K562 (cell line): ENCODE measurements around the gene OR10A3. TPM values are rescaled to one million over a fixed set of nuclear protein-coding genes. Genes with fewer than 3 reads are reported as not detected.

Source experiments
- ATF7 ChIP-seq: fragments of 450-650 bp; IDR thresholded peaks from 2 replicates; pipeline ENCODE4 v1.7.1; 2014; ENCODE audit warnings: mild to moderate bottlenecking, moderate library complexity
- EP300 ChIP-seq: IDR thresholded peaks from 2 replicates; pipeline ENCODE4 v1.6.1; 2012; ENCODE audit warnings: low read length, improper control_type of control experiment
- FIP1L1 ChIP-seq: fragments of 200-400 bp; formaldehyde crosslinking; IDR thresholded peaks from 2 replicates; pipeline ENCODE4 v1.6.1; 2018; ENCODE audit warnings: mild to moderate bottlenecking, low read depth, low read length; ENCODE audit not compliant: poor library complexity, severe bottlenecking
- FOXM1 ChIP-seq, 2 experiments: fragments of 450-650 bp in 1 of 2; sonication (generic) in 1 of 2; formaldehyde crosslinking in 1 of 2; IDR thresholded peaks; 2 replicates each; pipeline versions ENCODE4 v1.6.1 to v1.9.0; 2017 to 2022; ENCODE audit warnings: low read depth in 2 of 2, mild to moderate bottlenecking in 2 of 2, missing genetic modification reagents in 1 of 2, moderate library complexity in 1 of 2
- HDAC8 ChIP-seq: fragments of 450-650 bp; IDR thresholded peaks from 2 replicates; pipeline ENCODE4 v1.6.1; 2016; ENCODE audit warnings: mild to moderate bottlenecking, missing genetic modification characterization, moderate library complexity, missing compliant biosample characterization
- JUN ChIP-seq, 2 experiments: sonication (generic) in 1 of 2; formaldehyde crosslinking in 1 of 2; IDR thresholded peaks; 2 replicates each; pipeline versions ENCODE4 v1.6.1 to v1.8.0; 2012 to 2022; ENCODE audit warnings: borderline replicate concordance in 2 of 2, mild to moderate bottlenecking in 2 of 2, improper control_type of control experiment in 1 of 2, low read depth in 1 of 2, low read length in 1 of 2, missing genetic modification reagents in 1 of 2
- NBN ChIP-seq: fragments of 450-650 bp; IDR thresholded peaks from 2 replicates; pipeline ENCODE4 v1.6.1; 2016; ENCODE audit warnings: low read depth, mild to moderate bottlenecking
- NFYB ChIP-seq: IDR thresholded peaks from 2 replicates; pipeline ENCODE4 v1.6.1; 2011; ENCODE audit warnings: mild to moderate bottlenecking, moderate library complexity; ENCODE audit not compliant: insufficient read length; ENCODE audit errors: extremely low read depth
- NUFIP1 ChIP-seq: fragments of 450-650 bp; IDR thresholded peaks from 2 replicates; pipeline ENCODE4 v1.6.1; 2018; ENCODE audit not compliant: partially characterized antibody
- PHF20 ChIP-seq: fragments of 450-650 bp; IDR thresholded peaks from 2 replicates; pipeline ENCODE4 v1.6.1; 2018; ENCODE audit not compliant: partially characterized antibody
- STAT6 ChIP-seq: sonication (generic); formaldehyde crosslinking; IDR thresholded peaks from 2 replicates; pipeline ENCODE4 v1.8.1; 2023; ENCODE audit warnings: mild to moderate bottlenecking, missing genetic modification reagents
- ZNF197 ChIP-seq: fragments of 200-800 bp; sonication (Bioruptor generic); IDR thresholded peaks from 2 replicates; pipeline ENCODE4 v1.6.1; 2016; ENCODE audit warnings: low read depth, missing genetic modification characterization, missing compliant biosample characterization
- ZNF766 ChIP-seq: fragments of 200-800 bp; sonication (Bioruptor generic); conservative IDR thresholded peaks from 2 replicates; pipeline ENCODE4 v1.6.1; 2016; ENCODE audit warnings: missing genetic modification characterization, missing compliant biosample characterization
- polyA plus RNA-seq, 8 experiments: library from polyadenylated mRNA; depleted of rRNA in 4 of 8; stranded (reverse) in 5 of 8; unstranded in 3 of 8; fragments of >200 nt; fragmentation: Nextera tagmentation in 2 of 8; fragmentation: Illumina TruSeq in 1 of 8; extraction: Ambion mirVana in 2 of 8; extraction: Trizol in 1 of 8; gene quantifications; 2 replicates each; pipeline versions ENCODE4 v1.2.1 to v1.2.3, GENCODE V29; 2011 to 2014; ENCODE audit warnings: inconsistent platforms in 1 of 8, missing spikeins in 1 of 8
- total RNA-seq, 7 experiments: library from RNA; depleted of rRNA in 6 of 7; stranded (reverse); fragments of >200 nt in 6 of 7; fragmentation: Illumina TruSeq in 2 of 7; extraction: Trizol in 2 of 7; gene quantifications; 2 replicates each; pipeline versions ENCODE4 v1.2.1 to v1.2.3, GENCODE V29; 2011 to 2021; ENCODE audit warnings: low replicate concordance in 1 of 7
- TF ChIP-seq, protein P1 (sequence below): fragments of 150-350 bp; IDR thresholded peaks from 2 replicates; pipeline ENCODE4 v1.6.1; 2014; ENCODE audit warnings: low read depth, mild to moderate bottlenecking, low read length, borderline replicate concordance
- TF ChIP-seq, protein P2 (sequence below): sonication (generic); formaldehyde crosslinking; IDR thresholded peaks from 2 replicates; pipeline ENCODE4 v1.8.0; 2022; ENCODE audit warnings: mild to moderate bottlenecking, missing genetic modification reagents
- TF ChIP-seq, protein P3 (sequence below), 2 experiments: fragments of 450-650 bp; conservative IDR thresholded peaks; 2 replicates each; pipeline ENCODE4 v1.6.1; 2017; ENCODE audit warnings: mild to moderate bottlenecking in 2 of 2, moderate library complexity in 2 of 2

The OR10A3 gene
- total and polyA plus RNA-seq, 9 of the 15 experiments (the other 6 are each of a cell fraction or from before 2014, with no cell fraction given), result not detected

- TF ChIP-seq NFYB, result peak; percentile 62
- peak; percentile 56 for TF ChIP-seq NBN
- TF ChIP-seq, protein P1, sequence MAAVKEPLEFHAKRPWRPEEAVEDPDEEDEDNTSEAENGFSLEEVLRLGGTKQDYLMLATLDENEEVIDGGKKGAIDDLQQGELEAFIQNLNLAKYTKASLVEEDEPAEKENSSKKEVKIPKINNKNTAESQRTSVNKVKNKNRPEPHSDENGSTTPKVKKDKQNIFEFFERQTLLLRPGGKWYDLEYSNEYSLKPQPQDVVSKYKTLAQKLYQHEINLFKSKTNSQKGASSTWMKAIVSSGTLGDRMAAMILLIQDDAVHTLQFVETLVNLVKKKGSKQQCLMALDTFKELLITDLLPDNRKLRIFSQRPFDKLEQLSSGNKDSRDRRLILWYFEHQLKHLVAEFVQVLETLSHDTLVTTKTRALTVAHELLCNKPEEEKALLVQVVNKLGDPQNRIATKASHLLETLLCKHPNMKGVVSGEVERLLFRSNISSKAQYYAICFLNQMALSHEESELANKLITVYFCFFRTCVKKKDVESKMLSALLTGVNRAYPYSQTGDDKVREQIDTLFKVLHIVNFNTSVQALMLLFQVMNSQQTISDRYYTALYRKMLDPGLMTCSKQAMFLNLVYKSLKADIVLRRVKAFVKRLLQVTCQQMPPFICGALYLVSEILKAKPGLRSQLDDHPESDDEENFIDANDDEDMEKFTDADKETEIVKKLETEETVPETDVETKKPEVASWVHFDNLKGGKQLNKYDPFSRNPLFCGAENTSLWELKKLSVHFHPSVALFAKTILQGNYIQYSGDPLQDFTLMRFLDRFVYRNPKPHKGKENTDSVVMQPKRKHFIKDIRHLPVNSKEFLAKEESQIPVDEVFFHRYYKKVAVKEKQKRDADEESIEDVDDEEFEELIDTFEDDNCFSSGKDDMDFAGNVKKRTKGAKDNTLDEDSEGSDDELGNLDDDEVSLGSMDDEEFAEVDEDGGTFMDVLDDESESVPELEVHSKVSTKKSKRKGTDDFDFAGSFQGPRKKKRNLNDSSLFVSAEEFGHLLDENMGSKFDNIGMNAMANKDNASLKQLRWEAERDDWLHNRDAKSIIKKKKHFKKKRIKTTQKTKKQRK, result no peak
- TF ChIP-seq ATF7, result peak; percentile 96
- TF ChIP-seq ZNF197 (CRISPR knock-in tag), result no peak
- TF ChIP-seq STAT6, result no peak
- TF ChIP-seq, protein P2, sequence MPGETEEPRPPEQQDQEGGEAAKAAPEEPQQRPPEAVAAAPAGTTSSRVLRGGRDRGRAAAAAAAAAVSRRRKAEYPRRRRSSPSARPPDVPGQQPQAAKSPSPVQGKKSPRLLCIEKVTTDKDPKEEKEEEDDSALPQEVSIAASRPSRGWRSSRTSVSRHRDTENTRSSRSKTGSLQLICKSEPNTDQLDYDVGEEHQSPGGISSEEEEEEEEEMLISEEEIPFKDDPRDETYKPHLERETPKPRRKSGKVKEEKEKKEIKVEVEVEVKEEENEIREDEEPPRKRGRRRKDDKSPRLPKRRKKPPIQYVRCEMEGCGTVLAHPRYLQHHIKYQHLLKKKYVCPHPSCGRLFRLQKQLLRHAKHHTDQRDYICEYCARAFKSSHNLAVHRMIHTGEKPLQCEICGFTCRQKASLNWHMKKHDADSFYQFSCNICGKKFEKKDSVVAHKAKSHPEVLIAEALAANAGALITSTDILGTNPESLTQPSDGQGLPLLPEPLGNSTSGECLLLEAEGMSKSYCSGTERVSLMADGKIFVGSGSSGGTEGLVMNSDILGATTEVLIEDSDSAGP (CRISPR knock-in tag), result no peak
- peak; percentile 98 for TF ChIP-seq PHF20
- TF ChIP-seq, protein P3, sequence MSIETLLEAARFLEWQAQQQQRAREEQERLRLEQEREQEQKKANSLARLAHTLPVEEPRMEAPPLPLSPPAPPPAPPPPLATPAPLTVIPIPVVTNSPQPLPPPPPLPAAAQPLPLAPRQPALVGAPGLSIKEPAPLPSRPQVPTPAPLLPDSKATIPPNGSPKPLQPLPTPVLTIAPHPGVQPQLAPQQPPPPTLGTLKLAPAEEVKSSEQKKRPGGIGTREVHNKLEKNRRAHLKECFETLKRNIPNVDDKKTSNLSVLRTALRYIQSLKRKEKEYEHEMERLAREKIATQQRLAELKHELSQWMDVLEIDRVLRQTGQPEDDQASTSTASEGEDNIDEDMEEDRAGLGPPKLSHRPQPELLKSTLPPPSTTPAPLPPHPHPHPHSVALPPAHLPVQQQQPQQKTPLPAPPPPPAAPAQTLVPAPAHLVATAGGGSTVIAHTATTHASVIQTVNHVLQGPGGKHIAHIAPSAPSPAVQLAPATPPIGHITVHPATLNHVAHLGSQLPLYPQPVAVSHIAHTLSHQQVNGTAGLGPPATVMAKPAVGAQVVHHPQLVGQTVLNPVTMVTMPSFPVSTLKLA (conservative IDR thresholded peaks at IDR 0.05), result peak; percentile 73 to 90
- TF ChIP-seq EP300, result peak; percentile 45; the same call in 1 of the 2 replicates
- TF ChIP-seq NUFIP1, result no peak
- no peak for TF ChIP-seq FIP1L1
- peak; percentile 70 for TF ChIP-seq JUN (IDR thresholded peaks at IDR 0.05; ENCODE audit: borderline replicate concordance, low read depth, low read length)
- TF ChIP-seq JUN (CRISPR knock-in tag; IDR thresholded peaks at IDR 0.05; ENCODE audit: borderline replicate concordance), result no peak
- peak; percentile 62; the same call in 1 of the 2 replicates for TF ChIP-seq ZNF766
- TF ChIP-seq FOXM1 (IDR thresholded peaks at IDR 0.05; ENCODE audit: low read depth), result peak; percentile 70; the same call in 1 of the 2 replicates
- no peak for TF ChIP-seq FOXM1 (CRISPR knock-in tag; IDR thresholded peaks at IDR 0.05; ENCODE audit: low read depth)
- no peak for TF ChIP-seq HDAC8 (tag)
Measured at GRCh38 chr11:7986768-7987559, 45.5 kb upstream of the OR10A3 start, which contains the start of gene EIF3F (continued).
